ENCODE measurements around the gene ALOX15B.
"Not testable (repeated sequence)": the region's sequence is repeated elsewhere in the genome, so short reads cannot be mapped to it uniquely, and the experiment has no call there.

ALOX15B gene

DNA sequence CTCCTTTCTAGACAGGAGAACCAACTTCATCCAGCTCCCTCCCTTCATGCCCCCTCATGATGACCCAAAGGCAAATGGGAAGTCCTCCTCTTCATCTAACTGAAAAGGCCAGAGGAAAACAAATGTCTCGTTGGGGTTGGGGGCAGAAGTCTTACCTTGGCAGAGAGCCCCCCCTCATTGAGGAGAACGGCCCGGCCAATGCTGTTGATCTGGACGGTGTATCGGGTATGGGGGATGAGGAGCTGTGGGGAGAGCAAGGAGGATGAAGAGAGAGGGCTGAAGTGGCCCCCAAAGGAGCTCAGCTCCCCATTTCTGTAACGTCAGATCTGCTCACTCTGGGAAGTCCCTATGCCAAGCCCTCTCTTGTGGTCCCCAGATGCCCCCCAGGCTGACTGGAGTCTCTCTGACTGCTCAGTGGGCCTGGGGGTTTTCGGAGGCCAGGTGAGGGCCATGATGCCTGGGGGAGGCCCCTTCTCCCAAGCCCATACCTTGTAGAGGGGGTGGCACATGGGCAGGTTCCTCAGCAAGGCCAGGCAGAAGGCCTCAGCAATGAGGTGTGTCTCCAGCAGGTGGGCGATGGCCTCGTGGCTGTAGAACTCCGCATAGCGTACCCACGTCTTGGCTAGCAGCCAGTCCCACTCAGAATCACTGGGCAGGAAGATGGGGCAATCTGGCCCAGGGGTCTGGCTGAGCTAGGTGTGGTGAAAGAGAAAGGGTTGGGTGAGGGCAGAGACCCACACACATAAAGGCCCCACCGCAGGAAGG lies 37.8 kb downstream of the ALOX15B start:
- Mint-ChIP-seq H3K27ac (no peak overlapping the region), H3K27me3 (ENCODE audit: low read depth) (peaks cover 96% of the 10 kb centered on the region), H3K4me1 (peaks cover 24% of the 10 kb centered on the region), H3K36me3 (ENCODE audit: low read depth) (no peaks in the 10 kb centered on the region), H3K4me3 (no peak overlapping the region), H3K9me3 (peaks cover 2% of the 10 kb centered on the region)
- TF ChIP-seq, protein P1, sequence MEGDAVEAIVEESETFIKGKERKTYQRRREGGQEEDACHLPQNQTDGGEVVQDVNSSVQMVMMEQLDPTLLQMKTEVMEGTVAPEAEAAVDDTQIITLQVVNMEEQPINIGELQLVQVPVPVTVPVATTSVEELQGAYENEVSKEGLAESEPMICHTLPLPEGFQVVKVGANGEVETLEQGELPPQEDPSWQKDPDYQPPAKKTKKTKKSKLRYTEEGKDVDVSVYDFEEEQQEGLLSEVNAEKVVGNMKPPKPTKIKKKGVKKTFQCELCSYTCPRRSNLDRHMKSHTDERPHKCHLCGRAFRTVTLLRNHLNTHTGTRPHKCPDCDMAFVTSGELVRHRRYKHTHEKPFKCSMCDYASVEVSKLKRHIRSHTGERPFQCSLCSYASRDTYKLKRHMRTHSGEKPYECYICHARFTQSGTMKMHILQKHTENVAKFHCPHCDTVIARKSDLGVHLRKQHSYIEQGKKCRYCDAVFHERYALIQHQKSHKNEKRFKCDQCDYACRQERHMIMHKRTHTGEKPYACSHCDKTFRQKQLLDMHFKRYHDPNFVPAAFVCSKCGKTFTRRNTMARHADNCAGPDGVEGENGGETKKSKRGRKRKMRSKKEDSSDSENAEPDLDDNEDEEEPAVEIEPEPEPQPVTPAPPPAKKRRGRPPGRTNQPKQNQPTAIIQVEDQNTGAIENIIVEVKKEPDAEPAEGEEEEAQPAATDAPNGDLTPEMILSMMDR (IDR thresholded peaks at IDR 0.05; ENCODE audit: unreplicated experiment in 3 of 3), result no peak

DNA sequence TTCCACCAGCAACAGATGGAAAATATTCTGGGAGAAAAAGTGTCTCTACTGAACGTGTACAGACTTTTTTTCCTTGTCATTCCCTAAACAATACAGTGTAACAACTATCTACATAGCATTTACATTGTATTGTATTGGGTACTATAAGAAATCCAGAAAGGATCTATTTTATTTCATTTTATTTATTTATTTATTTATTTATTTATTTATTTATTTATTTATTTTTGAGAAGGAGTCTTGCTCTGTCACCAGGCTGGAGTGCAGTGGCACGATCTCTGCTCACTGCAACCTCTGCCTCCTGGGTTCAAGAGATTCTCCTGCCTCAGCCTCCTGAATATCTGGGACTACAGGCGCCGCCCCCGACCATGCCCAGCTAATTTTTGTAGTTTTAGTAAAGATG lies 39.1 kb downstream of the ALOX15B start:
- Mint-ChIP-seq H3K27me3 (ENCODE audit: low read depth) (peaks cover 96% of the 10 kb centered on the region), H3K4me3 (peak overlapping the region in 2 of 3 experiments; percentile 15 to 45), H3K4me1 (peaks cover 17% of the 10 kb centered on the region)
- H3K9me3 Mint-ChIP-seq; H3K36me3 Mint-ChIP-seq (ENCODE audit: low read depth); H3K27ac Mint-ChIP-seq: not testable (repeated sequence)

GRCh38 chr17:8079291-8080207 lies 40.7 kb downstream of the ALOX15B start:
- no peaks in the 10 kb centered on the region for H3K36me3 Mint-ChIP-seq (ENCODE audit: low read depth)
- H3K27ac Mint-ChIP-seq, result no peak overlapping the region
- peaks cover 94% of the 10 kb centered on the region for H3K27me3 Mint-ChIP-seq (ENCODE audit: low read depth)
- H3K9me3 Mint-ChIP-seq, result peaks cover 2% of the 10 kb centered on the region
- TF ChIP-seq, protein P1 (IDR thresholded peaks at IDR 0.05; ENCODE audit: unreplicated experiment in 3 of 3), result peak; percentile 85 to 93 (median 93)
- peaks cover 3% of the 10 kb centered on the region for H3K4me1 Mint-ChIP-seq
- H3K4me3 Mint-ChIP-seq, result peak overlapping the region; percentile 82 to 84 (median 83)

GRCh38 chr17:8080208-8080798 lies 41.4 kb downstream of the ALOX15B start:
- Mint-ChIP-seq H3K9me3 (peaks cover 2% of the 10 kb centered on the region), H3K4me1 (no peaks in the 10 kb centered on the region), H3K4me3 (peak overlapping the region; percentile 82 to 84 (median 83)), H3K36me3 (ENCODE audit: low read depth) (no peaks in the 10 kb centered on the region), H3K27ac (no peak overlapping the region), H3K27me3 (ENCODE audit: low read depth) (peaks cover 92% of the 10 kb centered on the region)
- TF ChIP-seq, protein P1 (IDR thresholded peaks at IDR 0.05; ENCODE audit: unreplicated experiment in 3 of 3), result no peak

- Mint-ChIP-seq H3K27me3 (ENCODE audit: low read depth) (peaks cover 89% of the 10 kb centered on the region), H3K9me3 (peaks cover 2% of the 10 kb centered on the region), H3K27ac (no peak overlapping the region), H3K36me3 (ENCODE audit: low read depth) (no peaks in the 10 kb centered on the region), H3K4me3 (peak overlapping the region in 1 of 3 experiments; percentile 83), H3K4me1 (no peaks in the 10 kb centered on the region)
- TF ChIP-seq, protein P1 (IDR thresholded peaks at IDR 0.05; ENCODE audit: unreplicated experiment in 3 of 3), result no peak
Observed at GRCh38 chr17:8080799-8081219, 42.0 kb downstream of the ALOX15B start.

DNA sequence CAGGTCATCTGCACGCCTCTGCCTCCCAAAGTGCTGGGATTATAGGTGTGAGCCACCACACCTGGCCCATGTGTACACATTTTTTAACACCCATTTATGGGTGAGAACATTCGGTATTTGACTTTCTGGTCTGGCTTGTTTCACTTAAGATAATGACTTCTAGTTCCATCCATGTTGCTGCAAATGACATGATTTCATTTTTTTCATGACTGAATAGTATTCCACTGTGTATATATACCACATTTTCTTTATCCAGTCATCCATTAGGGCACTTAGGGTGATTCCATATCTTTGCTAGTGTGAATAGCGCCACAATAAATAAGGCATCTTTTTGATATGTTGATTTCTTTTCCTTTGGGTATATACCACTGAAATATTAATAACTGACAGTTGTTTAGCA lies 43.0 kb downstream of the ALOX15B start:
- H3K4me3 Mint-ChIP-seq, result peak overlapping the region in 1 of 3 experiments; percentile 19

More for the DNA sequence above, 43.0 kb downstream of the ALOX15B start:
- Mint-ChIP-seq H3K27me3 (ENCODE audit: low read depth) (peaks cover 87% of the 10 kb centered on the region), H3K36me3 (ENCODE audit: low read depth) (no peaks in the 10 kb centered on the region), H3K4me1 (no peaks in the 10 kb centered on the region), H3K27ac (no peak overlapping the region), H3K9me3 (peaks cover 2% of the 10 kb centered on the region)
- TF ChIP-seq, protein P1 (IDR thresholded peaks at IDR 0.05; ENCODE audit: unreplicated experiment in 3 of 3), result no peak
